Muscle of leg (tissue), 16 donors: Measurements from ENCODE around the gene PHC1. TPM values are rescaled to one million over a fixed set of nuclear protein-coding genes. Genes with fewer than 3 reads are reported as not detected.
"Not testable (repeated sequence)": the region's sequence is repeated elsewhere in the genome, so short reads cannot be mapped to it uniquely, and the experiment has no call there.

ENCODE experiments used
- DNase-seq: peaks from one replicate; pipeline ENCODE4 v3.0.0; 2013
- H3K27ac ChIP-seq: one replicate; pipeline ENCODE4 v1.5.1; 2013; ENCODE audit warnings: mild to moderate bottlenecking, low read length, control low read depth
- H3K27me3 ChIP-seq: one replicate; pipeline ENCODE4 v1.6.1; 2013; ENCODE audit warnings: low read length; ENCODE audit not compliant: control insufficient read depth, insufficient read depth
- H3K36me3 ChIP-seq: one replicate; pipeline ENCODE4 v1.6.1; 2013; ENCODE audit warnings: low read length; ENCODE audit not compliant: control insufficient read depth, insufficient read depth
- H3K4me1 ChIP-seq: one replicate; pipeline ENCODE4 v1.6.1; 2013; ENCODE audit warnings: low read length; ENCODE audit not compliant: control insufficient read depth, insufficient read depth
- H3K4me3 ChIP-seq: one replicate; pipeline ENCODE4 v1.5.1; 2013; ENCODE audit warnings: low read length, control low read depth
- H3K9me3 ChIP-seq: replicated peaks from 2 replicates; pipeline ENCODE4 v1.6.1; 2013; ENCODE audit warnings: low read depth, low read length; ENCODE audit not compliant: control insufficient read depth
- WGBS: methylation state at CpG from one replicate; pipeline ENCODE4 v1.1.5; 2013; ENCODE audit warnings: missing lambda C conversion rate; ENCODE audit not compliant: insufficient coverage; 5-methylcytosine and 5-hydroxymethylcytosine counted together
- long read RNA-seq, 11 donors: transcript quantifications; one replicate each; lab custom pipeline, GENCODE V29; 2026
- polyA plus RNA-seq, 8 donors: library from polyadenylated mRNA; unstranded; fragments of 120-200 nt; gene quantifications; one replicate each; pipeline versions ENCODE4 v1.2.1 to v1.2.3, GENCODE V29; 2013; ENCODE audit warnings: inconsistent platforms in 1 of 8, low replicate concordance in 1 of 8; ENCODE audit not compliant: insufficient read length in 8 of 8, insufficient read depth in 1 of 8
- total RNA-seq: library from RNA; stranded (reverse); fragments of 120-200 nt; gene quantifications from one replicate; pipeline ENCODE4 v1.2.4, GENCODE V29; 2013

The PHC1 gene
- 27.8 TPM for total RNA-seq
- 10 to 100 TPM; 28.8 to 44.3 (median 34.8) TPM for polyA plus RNA-seq
- long read RNA-seq, donor 1, partial matches to known transcripts, result 10 of 10 reads
- long read RNA-seq, donor 1, other reads (novel, unspliced or antisense), result 0 of 10 reads
- long read RNA-seq, donor 2, partial matches to known transcripts, result 0 of 5 reads
- long read RNA-seq, donor 2, other reads (novel, unspliced or antisense), result 5 of 5 reads
- long read RNA-seq, donor 3, partial matches to known transcripts, result 15 of 16 reads
- long read RNA-seq, donor 3, other reads (novel, unspliced or antisense), result 0 of 16 reads
- long read RNA-seq, donor 4, partial matches to known transcripts, result 19 of 19 reads
- long read RNA-seq, donor 4, other reads (novel, unspliced or antisense), result 0 of 19 reads
- long read RNA-seq, donor 5, partial matches to known transcripts, result 38 of 74 reads
- long read RNA-seq, donor 5, other reads (novel, unspliced or antisense), result 35 of 74 reads
- long read RNA-seq, donor 6, partial matches to known transcripts, result 41 of 41 reads
- long read RNA-seq, donor 6, other reads (novel, unspliced or antisense), result 0 of 41 reads
- long read RNA-seq, donor 7, partial matches to known transcripts, result 24 of 24 reads
- long read RNA-seq, donor 7, other reads (novel, unspliced or antisense), result 0 of 24 reads
- long read RNA-seq, donor 8, partial matches to known transcripts, result 6 of 7 reads
- long read RNA-seq, donor 8, other reads (novel, unspliced or antisense), result 0 of 7 reads
- long read RNA-seq, donor 9, partial matches to known transcripts, result 9 of 9 reads
- long read RNA-seq, donor 9, other reads (novel, unspliced or antisense), result 0 of 9 reads
- long read RNA-seq, donor 10, partial matches to known transcripts, result 10 of 10 reads
- long read RNA-seq, donor 10, other reads (novel, unspliced or antisense), result 0 of 10 reads
- long read RNA-seq, donor 11, partial matches to known transcripts, result 98 of 98 reads
- long read RNA-seq, donor 11, other reads (novel, unspliced or antisense), result 0 of 98 reads

DNA sequence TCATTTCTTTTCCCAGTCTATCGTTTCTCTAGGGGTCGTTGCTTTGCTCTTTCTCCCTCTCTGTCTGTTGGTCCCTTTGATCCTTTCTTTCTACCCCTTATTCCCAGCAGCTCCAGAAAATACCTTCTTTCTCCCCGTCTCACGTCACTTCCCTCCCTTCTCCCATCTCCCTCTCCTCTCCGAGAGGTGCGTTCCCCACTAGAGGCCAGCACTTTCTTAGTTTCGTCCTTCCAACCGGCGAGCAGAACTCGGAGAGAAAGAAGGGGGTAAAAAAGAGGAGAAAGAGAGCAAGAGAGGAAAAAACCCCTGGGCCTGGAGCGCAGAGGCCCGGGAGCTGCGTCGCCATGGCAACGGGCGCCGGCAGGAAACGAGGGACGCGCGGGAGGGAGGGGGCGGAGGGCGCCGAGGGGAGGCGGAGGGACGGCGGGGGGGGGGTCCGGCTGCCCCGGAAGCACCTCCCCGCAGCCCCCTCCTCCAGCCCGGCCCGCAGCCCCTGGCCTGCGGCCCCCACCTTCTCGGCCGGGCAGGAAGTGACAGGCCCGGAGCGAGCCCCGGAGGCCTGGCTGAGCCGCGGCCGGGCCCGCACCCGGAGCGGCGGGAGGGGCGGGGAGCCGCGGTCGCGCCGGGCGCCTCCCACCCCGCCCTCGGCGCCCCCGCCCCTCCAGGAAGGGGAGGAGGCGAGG is at the start of gene PHC1:
TSS of gene PHC1 (plus strand) at position 477 of the 683 bp plus-strand sequence. CDS start 3,169 bp downstream, outside the sequence.
- not testable (repeated sequence) for H3K27me3 ChIP-seq, H3K4me1 ChIP-seq, H3K9me3 ChIP-seq, H3K36me3 ChIP-seq
- peak within 1 kb of the TSS; percentile 99 for H3K27ac ChIP-seq
- WGBS, result 0% methylated on average over 4 of the region's 57 CpGs
- peak; percentile 94 for DNase-seq
- H3K4me3 ChIP-seq, result peak within 1 kb of the TSS; percentile 83

DNA sequence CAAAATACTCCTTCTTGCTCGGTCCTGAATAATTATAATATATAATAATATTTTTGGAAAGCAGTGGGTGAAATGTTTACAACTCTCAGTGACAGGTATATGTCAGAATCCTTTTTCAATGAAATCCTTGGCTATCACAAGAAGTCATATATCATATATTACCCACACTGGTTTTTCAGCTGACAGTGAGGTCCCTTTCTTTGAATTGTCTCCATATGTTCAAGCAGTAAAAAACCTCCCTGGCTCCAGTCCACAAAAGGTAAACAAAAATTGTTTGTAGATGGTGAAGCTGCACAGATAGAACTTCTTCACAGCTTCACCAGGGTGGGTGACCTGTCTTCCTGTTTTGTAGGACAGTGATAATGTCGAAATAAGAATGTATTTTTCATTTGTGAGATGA is 47.9 kb upstream of the PHC1 start:
- H3K36me3 ChIP-seq, result no peaks in the 10 kb centered on the region
- no peaks in the 10 kb centered on the region for H3K4me1 ChIP-seq
- H3K27me3 ChIP-seq, result no peaks in the 10 kb centered on the region
- H3K4me3 ChIP-seq, result no peak overlapping the region
- DNase-seq, result no peak
- no peaks in the 10 kb centered on the region for H3K9me3 ChIP-seq
- H3K27ac ChIP-seq, result no peak overlapping the region
- WGBS, result no CpG with 5 or more reads among the region's 2 CpGs

DNA sequence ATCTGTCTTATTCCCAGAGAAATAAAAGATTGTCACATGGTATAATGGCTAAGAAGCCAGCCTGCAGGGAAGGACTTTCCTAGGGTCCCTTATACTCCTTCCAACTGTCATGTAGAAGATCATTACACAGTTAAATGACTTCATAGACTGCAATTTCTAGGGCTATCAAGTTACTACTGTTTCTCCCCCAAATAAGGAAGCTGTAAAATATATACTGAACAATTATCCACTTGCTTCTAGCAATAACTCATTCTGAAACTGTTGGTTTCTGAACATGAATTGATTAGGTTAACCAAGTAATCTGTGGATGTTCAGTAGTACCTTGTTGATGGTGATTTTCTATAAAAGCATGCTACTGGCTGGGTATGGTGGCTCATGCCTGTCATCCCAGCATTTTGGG is 47.3 kb upstream of the PHC1 start:
- DNase-seq, result no peak
- H3K27ac ChIP-seq, result no peak overlapping the region
- no peaks in the 10 kb centered on the region for H3K4me1 ChIP-seq
- H3K27me3 ChIP-seq, result no peaks in the 10 kb centered on the region
- H3K36me3 ChIP-seq, result no peaks in the 10 kb centered on the region
- H3K9me3 ChIP-seq, result no peaks in the 10 kb centered on the region
- no peak overlapping the region for H3K4me3 ChIP-seq

DNA sequence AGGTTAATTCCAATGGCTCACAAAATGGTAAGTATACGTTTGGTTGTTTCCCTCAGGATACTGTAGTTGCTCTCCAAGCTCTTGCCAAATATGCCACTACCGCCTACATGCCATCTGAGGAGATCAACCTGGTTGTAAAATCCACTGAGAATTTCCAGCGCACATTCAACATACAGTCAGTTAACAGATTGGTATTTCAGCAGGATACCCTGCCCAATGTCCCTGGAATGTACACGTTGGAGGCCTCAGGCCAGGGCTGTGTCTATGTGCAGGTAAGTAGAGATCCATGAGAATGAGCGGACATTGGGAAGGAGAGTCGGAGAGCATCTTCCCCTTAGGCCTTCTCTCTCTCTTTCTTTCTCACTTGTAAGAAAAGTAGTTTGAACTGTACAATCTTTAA is 46.5 kb upstream of the PHC1 start:
- Histone ChIP-seq H3K4me1 (no peaks in the 10 kb centered on the region), H3K27ac (no peak overlapping the region), H3K4me3 (no peak overlapping the region), H3K36me3 (no peaks in the 10 kb centered on the region), H3K9me3 (no peaks in the 10 kb centered on the region), H3K27me3 (no peaks in the 10 kb centered on the region)
- 70% methylated on average over 3 of the region's 6 CpGs for WGBS
- DNase-seq, result no peak

DNA sequence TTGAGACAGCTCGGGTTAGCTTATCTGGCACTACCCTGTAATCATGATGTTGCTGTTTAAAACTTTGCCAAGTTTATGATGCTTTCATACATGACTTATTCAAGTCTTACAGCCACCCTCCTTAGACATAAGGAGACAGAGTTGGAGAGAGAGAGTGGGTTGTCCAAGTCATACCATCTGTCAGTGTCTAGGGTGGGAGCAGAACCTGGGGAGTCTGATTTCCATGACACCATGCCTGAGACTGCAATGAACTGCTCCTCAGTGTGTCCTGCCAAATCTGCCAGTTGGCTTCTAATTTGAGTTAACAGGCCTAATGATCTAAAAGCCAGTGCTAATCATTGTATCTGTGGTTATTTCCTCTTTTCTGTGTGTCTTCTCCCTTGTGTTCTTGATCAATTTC is 43.7 kb upstream of the PHC1 start:
- H3K36me3 ChIP-seq, result no peaks in the 10 kb centered on the region
- no peaks in the 10 kb centered on the region for H3K9me3 ChIP-seq
- peak; percentile 45 for DNase-seq
- WGBS, result no CpG with 5 or more reads among the region's 1 CpG
- peak overlapping the region; percentile 70 for H3K27ac ChIP-seq
- H3K27me3 ChIP-seq, result no peaks in the 10 kb centered on the region
- H3K4me1 ChIP-seq, result no peaks in the 10 kb centered on the region
- no peak overlapping the region for H3K4me3 ChIP-seq

DNA sequence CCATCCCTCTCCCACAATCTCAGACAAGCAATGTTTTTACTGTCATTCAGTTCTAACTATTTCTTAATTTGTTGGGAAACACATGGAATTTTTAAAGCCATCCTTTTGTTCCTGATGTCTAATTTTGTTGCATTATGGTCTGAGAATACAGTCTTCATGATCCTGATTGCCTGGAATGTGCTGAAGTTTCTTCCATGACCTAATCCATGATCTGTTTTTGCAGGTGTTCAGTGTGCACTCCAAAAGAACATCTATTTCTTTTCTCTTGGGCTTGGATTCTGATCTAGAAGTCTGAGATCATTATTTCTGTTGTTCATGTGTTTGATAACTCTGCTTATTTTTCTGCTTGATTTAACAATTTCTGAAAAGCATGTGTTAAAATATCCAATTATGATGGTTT is 43.2 kb upstream of the PHC1 start:
- Histone ChIP-seq H3K9me3 (no peaks in the 10 kb centered on the region), H3K27ac (peak overlapping the region; percentile 70), H3K27me3 (no peaks in the 10 kb centered on the region), H3K36me3 (no peaks in the 10 kb centered on the region), H3K4me3 (no peak overlapping the region), H3K4me1 (no peaks in the 10 kb centered on the region)
- peak; percentile 87 for DNase-seq

DNA sequence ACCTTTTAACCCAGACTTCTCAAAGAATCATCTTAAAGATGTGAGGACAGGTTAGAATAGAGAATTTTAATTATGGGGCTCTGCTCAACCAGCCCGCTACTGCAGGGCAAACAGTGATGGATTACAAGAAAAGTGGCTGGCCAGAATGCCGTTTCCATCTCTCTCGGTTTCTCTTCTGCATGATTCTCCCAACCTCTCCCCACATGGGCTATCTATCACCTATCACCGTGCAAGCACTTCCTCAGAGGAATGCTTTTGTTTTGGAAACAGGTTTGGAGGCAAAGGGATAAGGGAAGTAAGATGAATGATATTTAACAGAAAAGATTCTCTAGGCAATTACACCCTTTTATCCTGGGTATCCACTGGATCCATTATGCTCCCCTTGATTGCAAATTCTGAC is 37.4 kb upstream of the PHC1 start:
- Histone ChIP-seq H3K36me3 (no peaks in the 10 kb centered on the region), H3K4me3 (no peak overlapping the region), H3K27me3 (no peaks in the 10 kb centered on the region), H3K27ac (no peak overlapping the region), H3K9me3 (no peaks in the 10 kb centered on the region), H3K4me1 (no peaks in the 10 kb centered on the region)
- no CpG with 5 or more reads among the region's 4 CpGs for WGBS
- no peak for DNase-seq

DNA sequence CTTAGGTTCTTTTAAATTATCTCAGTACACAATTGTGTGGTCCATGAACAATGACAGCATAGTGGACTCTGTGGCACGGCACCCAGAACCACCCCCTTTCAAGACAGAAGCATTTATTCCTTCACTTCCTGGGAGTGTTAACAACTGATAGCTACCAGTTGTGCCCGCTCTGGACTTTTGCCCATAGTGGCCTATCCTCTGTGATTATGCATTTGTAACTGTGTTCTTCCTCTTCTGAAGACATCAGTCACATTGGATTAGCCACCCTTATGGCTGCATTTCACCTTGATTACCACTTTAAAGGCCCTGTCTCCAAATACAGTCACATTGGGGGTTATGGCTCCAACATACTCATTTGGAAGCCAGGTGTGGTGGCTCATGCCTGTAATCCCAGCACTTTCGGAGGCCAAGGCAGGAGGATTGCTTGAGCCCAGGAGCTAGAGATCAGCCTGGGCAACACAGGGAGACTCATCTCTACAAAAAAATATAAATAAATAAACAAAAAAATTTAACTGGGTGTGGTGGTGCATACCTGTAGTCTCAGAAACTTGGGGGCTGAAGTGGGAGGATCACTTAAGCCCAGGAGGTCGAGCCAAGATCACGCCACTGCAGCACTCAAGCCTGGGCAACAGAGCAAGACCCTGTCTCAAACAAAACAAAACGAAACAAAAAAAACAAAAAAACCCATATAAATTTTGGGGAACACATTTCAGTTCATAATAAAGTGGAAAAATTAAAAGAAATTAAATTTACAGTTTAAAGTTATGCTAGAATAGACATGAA is 27.6 kb upstream of the PHC1 start:
- H3K4me3 ChIP-seq, result no peak overlapping the region
- no peaks in the 10 kb centered on the region for H3K27me3 ChIP-seq
- no peak overlapping the region for H3K27ac ChIP-seq
- H3K4me1 ChIP-seq, result no peaks in the 10 kb centered on the region
- no peaks in the 10 kb centered on the region for H3K9me3 ChIP-seq
- H3K36me3 ChIP-seq, result no peaks in the 10 kb centered on the region
- WGBS, result 70% methylated on average over 1 of the region's 6 CpGs
- no peak for DNase-seq

DNA sequence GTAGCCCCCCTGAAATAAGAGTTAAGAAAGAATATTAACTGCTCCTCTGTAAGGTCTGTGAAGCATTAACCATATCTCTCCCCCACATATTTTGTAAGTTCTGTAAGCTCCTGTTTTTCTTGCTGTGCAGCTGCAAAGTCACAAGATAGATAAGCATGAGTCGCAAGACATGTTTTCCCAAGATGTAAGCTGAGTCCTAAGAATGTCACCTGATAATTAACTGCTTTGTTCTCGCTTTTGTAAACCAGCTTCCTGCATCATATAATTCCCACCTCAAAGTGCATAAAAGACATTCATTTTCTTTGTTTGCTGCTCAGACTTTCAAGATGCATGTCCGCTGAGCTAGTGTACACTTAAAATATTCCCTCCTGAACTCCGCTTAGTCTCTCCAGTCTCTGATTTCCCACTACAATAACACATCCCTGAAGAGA is 27.0 kb upstream of the PHC1 start:
- no peaks in the 10 kb centered on the region for H3K4me1 ChIP-seq
- DNase-seq, result no peak
- no peaks in the 10 kb centered on the region for H3K36me3 ChIP-seq
- no peaks in the 10 kb centered on the region for H3K27me3 ChIP-seq
- WGBS, result 87% methylated on average over 3 of the region's 4 CpGs
- H3K9me3 ChIP-seq, result no peaks in the 10 kb centered on the region
- no peak overlapping the region for H3K27ac ChIP-seq
- no peak overlapping the region for H3K4me3 ChIP-seq
